Glomerular visceral epithelial cell (primary cell): ENCODE measurements around the gene ACOT12.
A peak's percentile ranks its signal among the peaks of the same experiment; 100 is the strongest.
"Not testable (repeated sequence)": the region's sequence is repeated elsewhere in the genome, so short reads cannot be mapped to it uniquely, and the experiment has no call there.

Source experiments
- DNase-seq: peaks from one replicate; pipeline ENCODE4 v3.0.0-alpha.2; 2016; ENCODE audit errors: extremely low spot score

ACOT12 gene

GRCh38 chr5:81393783-81394718, at the start of gene ACOT12:
TSS of gene ACOT12 (minus strand) at chr5:81394134. CDS start at chr5:81394114, 20 bp downstream.
- no peak for DNase-seq

GRCh38 chr5:81435023-81435422, 41.1 kb upstream of the ACOT12 start:
- DNase-seq = no peak

- no peak for DNase-seq
Measured at GRCh38 chr5:81429985-81430384, 36.1 kb upstream of the ACOT12 start.

- DNase-seq = no peak
Measured at GRCh38 chr5:81429363-81429762, 35.4 kb upstream of the ACOT12 start.

GRCh38 chr5:81428861-81429260, 34.9 kb upstream of the ACOT12 start:
- no peak for DNase-seq

- no peak for DNase-seq
Measured at GRCh38 chr5:81428446-81428845, 34.5 kb upstream of the ACOT12 start.

- DNase-seq = no peak
Measured at GRCh38 chr5:81427566-81427965, 33.6 kb upstream of the ACOT12 start.

GRCh38 chr5:81426359-81427030, 32.6 kb upstream of the ACOT12 start:
- no peak for DNase-seq

GRCh38 chr5:81425569-81425968, 31.6 kb upstream of the ACOT12 start:
- peak; percentile 43 for DNase-seq

GRCh38 chr5:81424728-81425127, 30.8 kb upstream of the ACOT12 start:
- DNase-seq = no peak

GRCh38 chr5:81422671-81423070, 28.7 kb upstream of the ACOT12 start:
- no peak for DNase-seq

- DNase-seq = peak; percentile 85
Measured at GRCh38 chr5:81420039-81420667, 26.2 kb upstream of the ACOT12 start.

- no peak for DNase-seq
Measured at GRCh38 chr5:81418606-81419005, 24.7 kb upstream of the ACOT12 start.

- no peak for DNase-seq
Measured at GRCh38 chr5:81417052-81417451, 23.1 kb upstream of the ACOT12 start.

GRCh38 chr5:81409896-81410295, 16.0 kb upstream of the ACOT12 start:
- DNase-seq = no peak

- DNase-seq = no peak
Measured at GRCh38 chr5:81409361-81409760, 15.4 kb upstream of the ACOT12 start.

- DNase-seq = no peak
Measured at GRCh38 chr5:81408496-81408895, 14.6 kb upstream of the ACOT12 start.

- DNase-seq = not testable (repeated sequence)
Measured at GRCh38 chr5:81407811-81408210, 13.9 kb upstream of the ACOT12 start.

GRCh38 chr5:81405126-81405891, 11.4 kb upstream of the ACOT12 start:
- no peak for DNase-seq

- no peak for DNase-seq
Measured at GRCh38 chr5:81402192-81402930, 8.4 kb upstream of the ACOT12 start.

GRCh38 chr5:81401266-81401665, 7.3 kb upstream of the ACOT12 start:
- DNase-seq = no peak
